Activated T-helper 17 cell treated with anti-CD3 and anti-CD28 coated beads, Interleukin-2, amount 50 U/mL, for 72 hours (primary cell): ENCODE data around the gene RBKS. TPM values are rescaled to one million over a fixed set of nuclear protein-coding genes. Genes with fewer than 3 reads are reported as not detected.
"Not testable (repeated sequence)": the region's sequence is repeated elsewhere in the genome, so short reads cannot be mapped to it uniquely, and the experiment has no call there.

Source experiments
- ATAC-seq: fragments of 150-1000 bp; cut with Tn5 transposase; replicated peaks from 2 replicates; pipeline ENCODE4 v1.10.0; 2021; ENCODE audit warnings: mild to moderate bottlenecking, moderate library complexity
- H3K27ac Mint-ChIP-seq: one replicate; pipeline ENCODE4 v1.8.0; 2022; ENCODE audit warnings: mixed read lengths
- H3K27me3 Mint-ChIP-seq: one replicate; pipeline ENCODE4 v1.8.0; 2022; ENCODE audit warnings: mixed read lengths
- H3K36me3 Mint-ChIP-seq: one replicate; pipeline ENCODE4 v1.8.0; 2022; ENCODE audit warnings: low read depth, mild to moderate bottlenecking, mixed read lengths
- H3K4me1 Mint-ChIP-seq: one replicate; pipeline ENCODE4 v1.8.0; 2022; ENCODE audit warnings: mixed read lengths
- H3K4me3 Mint-ChIP-seq: one replicate; pipeline ENCODE4 v1.8.0; 2022; ENCODE audit warnings: mild to moderate bottlenecking, mixed read lengths
- H3K9me3 Mint-ChIP-seq: one replicate; pipeline ENCODE4 v1.8.0; 2022; ENCODE audit warnings: mixed read lengths
- total RNA-seq, 2 donors: library from RNA; stranded (reverse); gene quantifications; one replicate each; pipeline ENCODE4 v1.2.3, GENCODE V29; 2022

The RBKS gene
- total RNA-seq, 2 donors from 2014 or later, result 7.7 to 10.0 TPM

- not testable (repeated sequence) for H3K4me1 Mint-ChIP-seq, H3K27me3 Mint-ChIP-seq, H3K27ac Mint-ChIP-seq, H3K36me3 Mint-ChIP-seq, H3K4me3 Mint-ChIP-seq, ATAC-seq, H3K9me3 Mint-ChIP-seq
Measured at GRCh38 chr2:27748803-27749554, 141.2 kb downstream of the RBKS start.

- Mint-ChIP-seq H3K9me3 (peaks cover 5% of the 10 kb centered on the region), H3K4me1 (no peaks in the 10 kb centered on the region), H3K4me3 (no peak overlapping the region), H3K36me3 (no peaks in the 10 kb centered on the region), H3K27ac (no peak overlapping the region), H3K27me3 (peaks cover 7% of the 10 kb centered on the region)
- no peak for ATAC-seq
Measured at GRCh38 chr2:27747827-27748352, 142.3 kb downstream of the RBKS start.

DNA sequence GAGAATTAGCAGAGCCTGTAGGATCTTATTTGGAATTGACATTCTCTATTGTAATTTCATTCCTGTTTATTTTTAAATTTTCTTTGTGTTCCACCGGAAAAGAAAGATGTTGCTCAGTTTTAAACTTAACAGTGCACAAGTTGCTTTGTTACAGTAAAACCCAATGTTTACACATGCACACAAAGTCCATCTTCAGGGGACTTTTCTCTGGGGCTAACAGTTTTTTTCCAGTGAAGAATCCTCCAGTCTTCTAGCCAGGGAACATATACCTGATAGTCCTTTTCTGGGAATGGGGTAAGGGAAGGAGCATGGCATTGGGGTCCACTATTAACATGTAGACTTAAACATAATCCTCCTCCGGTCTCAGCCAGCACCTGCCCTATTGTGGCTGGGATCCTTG is 143.9 kb downstream of the RBKS start:
- Mint-ChIP-seq H3K9me3 (peaks cover 5% of the 10 kb centered on the region), H3K4me1 (no peaks in the 10 kb centered on the region), H3K36me3 (no peaks in the 10 kb centered on the region), H3K27me3 (peaks cover 7% of the 10 kb centered on the region), H3K4me3 (no peak overlapping the region), H3K27ac (no peak overlapping the region)
- ATAC-seq, result no peak

- H3K4me1 Mint-ChIP-seq, H3K27ac Mint-ChIP-seq, H3K9me3 Mint-ChIP-seq, H3K36me3 Mint-ChIP-seq, ATAC-seq, H3K4me3 Mint-ChIP-seq, H3K27me3 Mint-ChIP-seq: not testable (repeated sequence)
Measured at GRCh38 chr2:27745494-27745893, 144.7 kb downstream of the RBKS start.

- no peak overlapping the region for H3K27ac Mint-ChIP-seq
- no peaks in the 10 kb centered on the region for H3K36me3 Mint-ChIP-seq
- no peaks in the 10 kb centered on the region for H3K9me3 Mint-ChIP-seq
- H3K4me3 Mint-ChIP-seq, result no peak overlapping the region
- H3K4me1 Mint-ChIP-seq, result no peaks in the 10 kb centered on the region
- ATAC-seq, result no peak
- peaks cover 3% of the 10 kb centered on the region for H3K27me3 Mint-ChIP-seq
Measured at GRCh38 chr2:27742571-27742970, 147.6 kb downstream of the RBKS start.

DNA sequence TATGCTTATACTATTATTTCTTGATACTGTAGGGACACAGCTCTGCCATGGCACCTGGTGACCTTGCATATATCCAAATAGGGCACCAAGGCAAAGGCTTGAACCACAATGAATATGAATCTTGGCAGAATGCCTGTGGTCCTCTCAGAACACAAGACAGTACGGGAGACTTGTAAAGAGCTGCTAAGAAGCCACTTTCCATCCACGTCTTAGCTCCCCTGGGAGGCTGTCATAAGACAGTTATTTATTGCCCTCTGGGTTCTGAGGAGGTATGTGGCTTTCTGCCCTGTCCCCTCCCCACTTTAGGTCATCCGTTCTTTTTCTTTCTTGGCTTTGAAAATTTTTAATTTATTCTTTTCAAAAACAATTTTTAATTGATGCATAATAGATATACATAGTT is 148.5 kb downstream of the RBKS start:
- Mint-ChIP-seq H3K4me3 (no peak overlapping the region), H3K27ac (no peak overlapping the region), H3K4me1 (peaks cover under 1% of the 10 kb centered on the region), H3K36me3 (no peaks in the 10 kb centered on the region), H3K27me3 (peaks cover 3% of the 10 kb centered on the region), H3K9me3 (no peaks in the 10 kb centered on the region)
- no peak for ATAC-seq

DNA sequence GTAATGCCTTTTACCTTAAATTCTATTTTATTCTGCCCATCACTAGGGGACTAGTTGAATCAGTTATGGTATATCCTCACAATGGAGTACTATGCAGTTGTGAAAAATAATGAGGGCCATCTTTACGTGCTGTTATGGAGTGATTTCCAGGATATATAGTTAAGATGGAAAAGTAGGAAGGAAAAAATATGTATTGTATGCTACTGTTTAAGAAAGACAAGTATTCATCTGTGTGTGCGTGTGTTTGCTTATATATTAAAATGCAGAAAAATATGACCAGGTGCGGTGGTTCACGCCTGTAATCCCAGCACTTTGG is 151.2 kb downstream of the RBKS start:
- Mint-ChIP-seq H3K27me3 (no peaks in the 10 kb centered on the region), H3K36me3 (no peaks in the 10 kb centered on the region), H3K27ac (no peak overlapping the region), H3K4me1 (peaks cover 9% of the 10 kb centered on the region), H3K4me3 (no peak overlapping the region), H3K9me3 (no peaks in the 10 kb centered on the region)
- ATAC-seq, result no peak

- ATAC-seq, result no peak
- peaks cover 9% of the 10 kb centered on the region for H3K4me1 Mint-ChIP-seq
- no peaks in the 10 kb centered on the region for H3K27me3 Mint-ChIP-seq
- no peak overlapping the region for H3K4me3 Mint-ChIP-seq
- H3K27ac Mint-ChIP-seq, result no peak overlapping the region
- no peaks in the 10 kb centered on the region for H3K9me3 Mint-ChIP-seq
- no peaks in the 10 kb centered on the region for H3K36me3 Mint-ChIP-seq
Measured at GRCh38 chr2:27738349-27739057, 151.7 kb downstream of the RBKS start.

DNA sequence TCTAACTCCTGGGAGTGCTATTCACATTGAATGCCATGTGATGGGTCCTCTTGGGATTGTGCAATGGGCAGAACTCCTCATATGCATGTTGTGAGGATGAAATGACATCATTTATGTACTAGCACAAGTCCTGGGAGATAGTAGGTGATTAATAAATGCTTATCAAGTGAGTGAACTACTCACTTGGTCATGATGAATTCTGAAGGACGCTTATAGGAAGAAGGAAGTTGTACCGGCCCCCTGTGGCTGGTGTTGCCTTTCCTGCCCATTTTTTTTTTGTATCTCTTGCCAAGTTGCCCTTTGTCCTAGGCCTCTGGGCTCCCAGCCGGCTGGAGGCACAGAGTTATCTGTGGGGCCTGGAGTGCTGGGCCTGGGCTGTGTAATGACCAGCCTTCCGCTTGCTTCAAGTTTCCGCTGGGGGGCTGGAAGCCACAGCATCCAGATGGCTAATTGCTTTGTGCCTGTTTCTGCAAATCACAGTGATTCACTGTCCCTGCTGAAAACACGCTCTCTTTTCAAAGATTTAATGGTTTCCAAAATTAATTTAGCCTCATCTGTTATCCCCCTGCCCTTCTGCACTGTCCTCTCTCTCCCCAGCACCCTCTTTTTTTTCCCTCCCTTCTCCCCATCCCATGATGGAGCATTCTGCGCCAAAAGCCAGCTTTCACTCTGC is 152.4 kb downstream of the RBKS start:
- H3K27me3 Mint-ChIP-seq, result no peaks in the 10 kb centered on the region
- H3K4me1 Mint-ChIP-seq, result peaks cover 9% of the 10 kb centered on the region
- H3K9me3 Mint-ChIP-seq, result no peaks in the 10 kb centered on the region
- no peak overlapping the region for H3K27ac Mint-ChIP-seq
- H3K4me3 Mint-ChIP-seq, result no peak overlapping the region
- H3K36me3 Mint-ChIP-seq, result no peaks in the 10 kb centered on the region
- ATAC-seq, result no peak

DNA sequence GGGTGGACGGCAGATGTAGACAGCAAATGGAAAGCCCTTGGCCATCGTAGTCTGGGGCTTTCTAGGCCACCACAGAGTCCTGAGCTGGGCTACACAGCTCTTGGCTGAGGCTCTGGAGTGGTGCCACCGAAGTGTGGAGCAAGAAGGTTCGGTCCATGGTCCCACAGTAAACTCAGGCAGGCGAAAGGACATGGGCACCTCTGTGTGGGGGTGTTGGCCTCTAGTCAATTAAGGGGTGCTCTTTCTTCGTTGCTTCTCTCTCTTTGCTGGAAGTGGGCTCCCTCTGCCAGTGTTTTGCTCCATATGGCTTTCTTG is 153.3 kb downstream of the RBKS start:
- Mint-ChIP-seq H3K4me1 (peaks cover 9% of the 10 kb centered on the region), H3K36me3 (no peaks in the 10 kb centered on the region), H3K4me3 (peak overlapping the region; percentile 68), H3K9me3 (no peaks in the 10 kb centered on the region), H3K27ac (no peak overlapping the region), H3K27me3 (no peaks in the 10 kb centered on the region)
- ATAC-seq, result no peak

DNA sequence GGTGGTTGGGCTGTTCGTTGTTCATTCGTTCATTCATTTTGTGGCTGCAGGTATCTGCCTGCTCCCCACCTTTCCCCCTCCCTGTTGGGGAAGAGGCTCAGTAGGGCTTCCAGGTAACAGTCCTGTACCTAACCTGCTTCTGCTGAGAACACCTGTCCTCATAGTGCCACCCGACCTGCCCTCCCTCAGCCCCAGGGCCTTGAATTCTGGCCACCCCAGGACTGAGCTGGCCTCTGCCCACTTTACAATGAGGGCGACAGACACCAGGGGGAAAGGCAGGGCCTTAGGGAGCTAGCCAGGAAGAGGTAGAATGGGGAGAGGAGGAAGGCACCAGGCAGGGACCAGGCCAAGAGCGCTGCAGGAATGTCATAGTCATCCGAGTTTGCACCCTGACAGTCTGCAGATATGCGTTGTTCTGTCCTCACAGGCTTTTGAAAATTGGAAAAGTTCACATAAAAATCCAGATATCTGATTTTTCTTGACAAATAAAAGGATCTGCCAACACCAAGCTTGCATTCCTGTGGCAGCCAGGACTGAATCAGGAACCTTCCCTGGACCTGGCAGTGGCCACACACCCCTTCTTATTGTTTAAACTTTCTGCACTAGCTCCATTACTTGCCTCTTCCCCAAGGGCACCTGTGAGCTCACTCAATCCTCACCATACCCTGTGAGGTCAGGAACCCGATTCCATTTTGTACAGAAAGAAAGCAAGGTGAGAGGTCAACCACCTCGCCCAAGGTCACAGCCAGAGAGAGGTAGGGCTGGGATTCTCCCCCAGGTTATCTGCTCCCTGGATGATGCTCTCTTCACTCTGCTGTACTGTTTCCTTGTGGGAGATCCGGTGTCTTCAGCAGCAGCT is 153.9 kb downstream of the RBKS start:
- Mint-ChIP-seq H3K27ac (peak overlapping the region; percentile 30), H3K36me3 (no peaks in the 10 kb centered on the region), H3K27me3 (no peaks in the 10 kb centered on the region), H3K4me3 (peak overlapping the region; percentile 68), H3K9me3 (no peaks in the 10 kb centered on the region), H3K4me1 (peaks cover 9% of the 10 kb centered on the region)
- ATAC-seq, result no peak

DNA sequence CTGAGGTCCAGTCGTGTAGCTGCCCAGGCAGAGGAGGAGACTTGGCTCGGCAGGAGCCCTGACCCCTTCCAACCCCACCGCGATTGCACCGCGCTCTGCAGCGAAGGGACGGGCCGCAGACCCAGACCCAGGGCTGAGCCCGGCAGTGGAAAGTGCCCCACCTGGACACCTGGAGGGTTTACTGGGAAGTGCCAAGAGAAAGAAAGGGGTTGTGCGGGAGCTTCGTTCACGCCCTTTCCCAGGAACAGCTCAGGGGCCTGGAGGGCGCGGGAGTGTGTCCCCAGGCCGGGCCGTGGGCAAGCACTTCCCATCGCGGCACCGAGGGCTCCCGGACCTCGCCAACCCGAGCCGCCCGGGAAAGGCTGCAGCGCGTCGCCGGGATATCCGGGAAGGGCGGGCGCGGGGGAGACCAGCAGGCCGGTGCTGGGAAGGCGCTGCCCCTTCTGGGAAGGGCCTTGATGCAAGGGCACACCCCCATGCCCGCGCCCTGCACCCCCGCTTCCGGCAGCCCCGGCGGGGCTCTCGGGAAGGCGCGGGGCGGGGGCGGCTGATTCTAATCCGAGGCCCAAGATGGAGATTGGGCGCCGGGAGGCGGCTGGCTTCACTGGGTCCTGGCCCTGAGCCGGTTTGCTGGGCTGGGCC is 154.8 kb downstream of the RBKS start:
- Mint-ChIP-seq H3K27me3 (no peaks in the 10 kb centered on the region), H3K9me3 (no peaks in the 10 kb centered on the region), H3K27ac (peak overlapping the region; percentile 28), H3K36me3 (no peaks in the 10 kb centered on the region), H3K4me3 (peak overlapping the region; percentile 68), H3K4me1 (peaks cover 9% of the 10 kb centered on the region)
- ATAC-seq, result peak; percentile 90

- H3K9me3 Mint-ChIP-seq, result no peaks in the 10 kb centered on the region
- no peak overlapping the region for H3K27ac Mint-ChIP-seq
- peak overlapping the region; percentile 68 for H3K4me3 Mint-ChIP-seq
Measured at GRCh38 chr2:27734305-27734704, 155.9 kb downstream of the RBKS start.

More at GRCh38 chr2:27734305-27734704, 155.9 kb downstream of the RBKS start:
- Mint-ChIP-seq H3K36me3 (no peaks in the 10 kb centered on the region), H3K27me3 (no peaks in the 10 kb centered on the region), H3K4me1 (peaks cover 9% of the 10 kb centered on the region)
- ATAC-seq, result peak; percentile 55
